LNCAP (cell line): ENCODE results near the gene PHTF2.

Experiments
- CTCF ChIP-seq: fragments of 450-650 bp; IDR thresholded peaks from 2 replicates; pipeline ENCODE4 v1.5.1; 2017; ENCODE audit warnings: mild to moderate bottlenecking

The PHTF2 gene

DNA sequence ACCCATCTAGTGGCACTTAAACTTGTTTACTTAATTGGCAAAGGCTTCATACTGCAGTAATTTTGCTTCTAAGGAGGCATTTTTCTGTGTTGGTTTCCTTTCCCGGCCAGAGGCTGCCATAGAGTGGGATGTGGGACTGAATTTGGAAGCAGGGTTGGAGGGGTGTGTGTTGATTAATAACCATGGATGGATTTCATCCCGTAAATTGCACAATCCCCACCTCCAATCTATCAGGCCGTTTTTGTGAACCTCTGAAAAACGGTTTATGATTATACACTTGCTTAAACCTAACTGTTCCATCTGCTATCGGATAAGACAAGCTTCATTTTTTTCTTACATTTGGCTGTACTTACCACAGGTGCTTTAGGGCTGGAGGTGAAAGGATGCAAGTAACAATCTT, 1.6 kb upstream of the PHTF2 start:
- no peak for TF ChIP-seq CTCF

- no peak for TF ChIP-seq CTCF
Measured at GRCh38 chr7:77797734-77798393, 709 bp upstream of the PHTF2 start.

- TF ChIP-seq CTCF: peak; percentile 32
Measured at GRCh38 chr7:77799078-77799964, 748 bp downstream of the PHTF2 start.

- no peak for TF ChIP-seq CTCF
Measured at GRCh38 chr7:77800158-77800557, 1.6 kb downstream of the PHTF2 start.

GRCh38 chr7:77800730-77801129, 2.2 kb downstream of the PHTF2 start:
- TF ChIP-seq CTCF: no peak

- no peak for TF ChIP-seq CTCF
Measured at GRCh38 chr7:77802557-77803405, 4.2 kb downstream of the PHTF2 start.

- no peak for TF ChIP-seq CTCF
Measured at GRCh38 chr7:77806425-77806824, 7.9 kb downstream of the PHTF2 start.
